ENCODE results near the gene COMMD1.

The COMMD1 gene

GRCh38 chr2:62071126-62071598, 165.7 kb downstream of the COMMD1 start:
- no peak overlapping the region for H3K4me3 ChIP-seq (ENCODE audit: low read depth, low read length)
- no peak for TF ChIP-seq CTCF (conservative IDR thresholded peaks at IDR 0.05; ENCODE audit: low read depth, low read length)
- DNase-seq (ENCODE audit: low read depth): peak; percentile 19

GRCh38 chr2:62071760-62072680, 166.5 kb downstream of the COMMD1 start:
- no peak for TF ChIP-seq CTCF (conservative IDR thresholded peaks at IDR 0.05; ENCODE audit: low read depth, low read length)
- H3K4me3 ChIP-seq (ENCODE audit: low read depth, low read length): no peak overlapping the region
- no peak for DNase-seq (ENCODE audit: low read depth)

GRCh38 chr2:62074233-62074632, 168.8 kb downstream of the COMMD1 start:
- no peak overlapping the region for H3K4me3 ChIP-seq (ENCODE audit: low read depth, low read length)
- DNase-seq (ENCODE audit: low read depth): peak; percentile 8
- no peak for TF ChIP-seq CTCF (conservative IDR thresholded peaks at IDR 0.05; ENCODE audit: low read depth, low read length)

- no peak for TF ChIP-seq CTCF (conservative IDR thresholded peaks at IDR 0.05; ENCODE audit: low read depth, low read length)
- no peak overlapping the region for H3K4me3 ChIP-seq (ENCODE audit: low read depth, low read length)
- no peak for DNase-seq (ENCODE audit: low read depth)
These were observed 171.6 kb downstream of the COMMD1 start for GRCh38 chr2:62076980-62077638.

- no peak overlapping the region for H3K4me3 ChIP-seq (ENCODE audit: low read depth, low read length)
- TF ChIP-seq CTCF (conservative IDR thresholded peaks at IDR 0.05; ENCODE audit: low read depth, low read length): no peak
- no peak for DNase-seq (ENCODE audit: low read depth)
These were observed 179.3 kb downstream of the COMMD1 start for GRCh38 chr2:62084801-62085200.

GRCh38 chr2:62089658-62090057, 184.2 kb downstream of the COMMD1 start:
- no peak for DNase-seq (ENCODE audit: low read depth)
- H3K4me3 ChIP-seq (ENCODE audit: low read depth, low read length): no peak overlapping the region
- TF ChIP-seq CTCF (conservative IDR thresholded peaks at IDR 0.05; ENCODE audit: low read depth, low read length): no peak
